HG03159 (cell line): ENCODE results near the gene KCNAB1.
"Not testable (repeated sequence)": the region's sequence is repeated elsewhere in the genome, so short reads cannot be mapped to it uniquely, and the experiment has no call there.

Source experiments
- ATAC-seq: cut with Tn5 transposase; IDR thresholded peaks from one replicate; pipeline ENCODE4 v1.9.1; 2021; ENCODE audit warnings: mild to moderate bottlenecking, moderate library complexity; ENCODE audit not compliant: unreplicated experiment

The KCNAB1 gene

DNA sequence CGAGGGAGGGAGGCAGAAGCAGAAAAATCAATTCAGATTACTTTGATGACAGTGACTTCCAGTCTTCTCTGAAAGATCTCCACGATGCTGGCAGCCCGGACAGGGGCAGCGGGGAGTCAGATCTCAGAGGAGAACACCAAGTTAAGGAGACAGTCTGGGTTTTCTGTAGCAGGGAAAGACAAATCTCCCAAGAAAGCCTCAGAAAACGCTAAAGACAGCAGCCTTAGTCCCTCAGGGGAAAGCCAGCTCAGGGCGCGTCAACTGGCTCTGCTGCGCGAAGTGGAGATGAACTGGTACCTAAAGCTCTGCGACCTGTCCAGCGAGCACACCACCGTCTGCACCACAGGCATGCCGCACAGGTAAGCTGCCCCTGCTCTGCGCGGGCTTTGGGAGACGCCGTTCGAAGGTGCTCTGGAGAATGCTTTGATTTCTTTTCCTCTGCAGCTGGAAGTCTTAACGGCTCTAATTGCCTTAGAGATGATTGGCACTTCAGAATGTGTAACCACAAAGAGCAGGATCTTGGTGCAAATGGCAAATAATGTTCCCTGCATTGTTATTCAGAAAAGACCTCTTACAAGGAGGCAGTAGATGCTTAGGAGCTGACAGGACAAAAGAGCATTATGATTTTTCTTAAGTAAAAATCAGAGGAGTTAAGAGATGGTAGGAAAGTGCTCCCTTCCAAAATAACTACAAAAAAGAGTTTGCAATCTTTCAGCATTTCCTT is at the start of gene KCNAB1:
Gene KCNAB1, plus strand, starts transcription at position 51 of the 724 bp plus-strand sequence.
- ATAC-seq: no peak

DNA sequence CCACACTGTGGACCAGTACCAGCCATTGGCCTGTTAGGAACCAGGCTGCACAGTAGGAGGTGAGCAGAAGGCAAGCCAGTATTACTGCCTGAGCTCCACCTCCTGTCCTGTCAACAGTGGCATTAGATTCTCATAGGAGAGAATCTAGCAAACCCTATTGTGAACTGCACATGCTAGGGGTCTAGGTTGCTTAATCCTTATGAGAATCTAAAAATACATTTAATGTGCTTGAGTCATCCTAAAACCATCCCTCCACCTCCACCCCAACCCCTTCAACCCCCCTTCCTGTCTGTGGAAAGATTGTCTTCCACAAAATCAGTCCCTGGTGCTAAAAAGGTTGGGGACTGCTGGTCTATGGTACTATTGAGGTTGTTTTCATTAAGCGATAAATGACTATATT is 49.3 kb upstream of the KCNAB1 start:
- ATAC-seq: no peak

- not testable (repeated sequence) for ATAC-seq
Observed at GRCh38 chr3:156072950-156073657, 47.3 kb upstream of the KCNAB1 start.

- no peak for ATAC-seq
Observed at GRCh38 chr3:156090126-156090525, 30.3 kb upstream of the KCNAB1 start.

- ATAC-seq: no peak
Observed at GRCh38 chr3:156093964-156094363, 26.4 kb upstream of the KCNAB1 start.

GRCh38 chr3:156094391-156094790 is 26.0 kb upstream of the KCNAB1 start:
- ATAC-seq: no peak

DNA sequence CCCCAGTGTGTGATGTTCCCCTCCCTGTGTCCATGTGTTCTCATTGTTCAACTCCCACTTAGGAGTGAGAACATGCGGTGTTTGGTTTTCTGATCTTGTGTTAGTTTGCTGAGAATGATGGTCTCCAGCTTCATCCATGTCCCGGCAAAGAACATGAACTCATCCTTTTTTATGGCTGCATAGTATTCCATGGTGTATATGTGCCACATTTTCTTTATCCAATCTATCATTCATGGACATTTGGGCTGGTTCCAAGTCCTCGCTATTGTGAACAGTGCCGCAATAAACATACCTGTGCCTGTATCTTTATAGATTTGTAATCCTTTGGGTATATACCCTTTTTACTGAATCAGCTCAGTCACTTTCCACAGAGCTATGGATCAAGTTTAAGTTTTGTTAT is 24.7 kb upstream of the KCNAB1 start:
- not testable (repeated sequence) for ATAC-seq

DNA sequence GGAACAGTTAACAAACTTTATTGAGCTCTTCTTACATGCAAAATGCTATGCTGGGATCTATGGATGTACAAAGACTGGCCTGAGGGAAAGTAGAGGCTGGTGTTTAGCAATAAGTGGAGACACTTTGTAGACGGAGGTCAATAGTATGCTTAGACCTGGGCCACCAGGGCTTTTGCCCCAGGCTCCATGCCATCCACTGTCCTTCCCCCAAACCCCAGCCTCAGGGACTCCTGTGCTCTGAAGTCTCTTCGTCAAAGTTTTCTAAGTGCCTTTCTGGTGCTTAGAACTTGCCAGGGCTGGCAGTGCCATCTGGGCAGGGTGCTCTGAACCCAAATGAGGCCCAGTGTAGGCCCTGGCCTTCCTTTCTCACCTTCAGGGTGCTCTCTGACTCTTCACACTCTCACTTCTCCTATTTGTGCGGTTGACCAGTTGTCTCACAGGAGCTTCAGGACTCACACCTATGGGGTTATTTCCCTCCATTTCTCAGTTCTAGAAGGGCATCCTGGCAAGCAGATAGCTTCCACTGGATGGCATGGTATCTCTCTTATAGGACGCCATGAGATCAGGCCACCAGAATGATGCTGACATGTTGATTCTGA is 21.8 kb upstream of the KCNAB1 start:
- peak; percentile 83 for ATAC-seq

DNA sequence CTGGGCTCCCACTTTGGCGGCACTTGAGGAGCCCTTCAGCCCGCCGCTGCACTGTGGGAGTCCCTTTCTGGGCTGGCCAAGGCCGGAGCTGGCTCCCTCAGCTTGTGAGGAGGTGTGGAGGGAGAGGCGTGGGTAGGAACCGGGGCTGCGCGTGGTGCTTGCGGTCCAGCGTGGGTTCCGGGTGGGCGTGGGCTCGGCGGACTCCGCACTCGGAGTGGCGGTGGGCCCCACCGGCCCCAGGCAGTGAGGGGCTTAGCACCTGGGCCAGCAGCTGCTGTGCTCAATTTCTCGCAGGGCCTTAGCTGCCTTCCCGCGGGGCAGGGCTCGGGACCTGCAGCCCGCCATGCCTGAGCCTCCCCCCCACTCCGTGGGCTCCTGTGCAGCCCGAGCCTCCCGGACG is 21.0 kb upstream of the KCNAB1 start:
- ATAC-seq: not testable (repeated sequence)

- ATAC-seq: not testable (repeated sequence)
Observed at GRCh38 chr3:156099984-156100383, 20.4 kb upstream of the KCNAB1 start.

DNA sequence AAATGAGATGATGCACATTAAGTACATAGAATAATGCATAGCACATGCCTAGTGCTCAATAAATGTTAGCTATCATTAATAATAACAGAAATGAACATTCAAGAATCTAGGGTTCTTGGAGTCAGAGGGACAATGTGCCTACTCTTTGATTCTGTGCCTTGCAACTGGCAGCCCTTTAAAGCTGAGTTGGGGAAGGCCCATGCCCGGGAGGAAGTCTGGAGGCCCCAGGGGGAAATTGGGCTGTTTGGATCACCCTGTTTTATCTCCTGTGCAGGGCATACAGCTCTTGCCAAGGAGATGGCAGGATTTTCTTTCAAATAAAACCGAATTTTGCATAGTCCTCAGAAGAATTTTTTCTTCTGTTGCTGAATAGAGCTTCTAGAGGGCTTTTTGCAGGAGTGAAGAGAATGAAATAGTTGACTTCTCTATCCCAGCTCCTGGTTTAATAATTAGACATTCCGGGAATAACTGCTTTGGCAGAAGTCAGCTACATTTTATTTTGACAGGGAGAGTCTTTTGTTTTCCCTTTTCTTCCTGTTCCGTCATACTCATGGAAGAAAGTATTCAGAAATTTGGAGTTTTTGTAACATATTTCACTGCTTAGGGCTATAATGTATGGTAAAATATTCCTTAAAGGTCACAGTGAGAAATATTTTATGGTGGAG is 18.0 kb upstream of the KCNAB1 start:
- ATAC-seq: no peak

- no peak for ATAC-seq
Observed at GRCh38 chr3:156106721-156107373, 13.5 kb upstream of the KCNAB1 start.

DNA sequence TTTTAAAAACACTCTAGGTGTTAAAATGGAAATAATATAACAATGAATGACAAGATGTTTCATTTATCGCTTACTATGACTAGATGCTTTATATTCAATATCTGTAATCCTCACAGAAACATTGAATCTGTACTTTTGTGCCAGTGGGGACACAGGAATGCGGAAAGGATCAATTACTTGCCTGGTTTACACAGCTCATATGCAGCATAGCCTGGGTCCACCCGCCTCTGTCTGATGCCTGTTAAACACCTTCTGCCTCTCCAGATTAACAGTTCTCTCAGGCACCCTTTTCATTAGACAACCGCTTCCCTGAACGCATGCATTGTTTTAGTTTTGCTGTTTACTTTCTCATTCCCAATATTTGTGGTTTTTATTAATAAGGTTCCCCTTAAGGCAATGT is 12.9 kb upstream of the KCNAB1 start:
- ATAC-seq: no peak

DNA sequence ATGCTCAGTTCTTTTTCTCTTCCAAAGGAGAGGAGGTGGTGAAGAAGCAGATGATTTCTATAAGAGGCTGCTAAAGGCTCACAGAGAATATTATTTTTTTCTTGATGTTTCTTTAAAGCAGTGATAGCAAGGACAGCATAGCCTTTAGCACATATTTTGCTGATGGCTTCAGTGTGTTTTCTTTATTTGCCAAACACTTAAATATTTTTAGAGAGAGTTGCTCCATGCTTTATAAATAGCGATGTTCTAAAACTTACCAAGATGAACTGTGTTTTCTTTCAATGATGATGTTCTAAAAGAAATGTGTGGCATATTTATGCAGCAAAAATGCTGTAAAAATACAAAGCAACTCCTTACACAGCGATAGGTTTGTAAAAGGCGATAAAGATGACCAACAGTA is 11.8 kb upstream of the KCNAB1 start:
- no peak for ATAC-seq

DNA sequence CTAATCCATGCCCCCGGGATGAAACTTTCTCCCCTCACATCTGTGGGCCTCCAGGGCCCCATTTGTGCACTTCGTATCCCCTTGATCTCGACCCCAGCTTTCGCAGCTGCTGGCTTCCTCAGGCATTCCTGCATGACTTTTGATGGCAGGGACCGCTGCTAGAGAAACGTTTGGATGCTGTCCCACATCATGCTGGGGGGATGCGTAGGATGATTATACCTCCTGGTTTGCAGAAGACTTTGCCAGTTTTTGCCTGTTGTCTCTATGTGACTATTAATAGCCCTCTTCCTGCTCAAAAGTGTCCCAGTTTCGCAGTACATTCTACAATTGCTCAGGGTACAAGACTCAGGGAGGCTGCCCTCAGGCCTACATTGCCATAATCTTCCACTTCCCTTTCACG is 10.4 kb upstream of the KCNAB1 start:
- no peak for ATAC-seq

DNA sequence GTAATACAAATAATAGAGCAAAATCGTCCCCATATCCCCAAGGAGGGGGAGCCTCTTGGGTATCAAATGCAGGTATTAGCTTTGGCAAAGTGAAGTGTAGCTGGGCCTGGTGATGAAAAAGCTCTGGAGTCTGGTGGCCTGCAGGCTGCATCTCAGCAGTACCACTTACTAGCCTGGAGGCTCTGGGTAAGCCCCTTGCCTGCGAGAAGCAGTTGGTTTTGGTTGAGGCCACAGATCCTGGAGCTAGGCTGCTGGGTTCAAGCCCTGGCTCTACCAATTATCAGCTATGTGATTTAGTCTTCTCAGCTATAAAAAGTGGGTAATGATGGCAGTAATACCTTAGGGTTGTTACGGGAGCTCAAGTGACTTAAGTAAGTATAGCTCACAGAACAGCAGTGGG is 6.1 kb downstream of the KCNAB1 start:
- ATAC-seq: no peak

DNA sequence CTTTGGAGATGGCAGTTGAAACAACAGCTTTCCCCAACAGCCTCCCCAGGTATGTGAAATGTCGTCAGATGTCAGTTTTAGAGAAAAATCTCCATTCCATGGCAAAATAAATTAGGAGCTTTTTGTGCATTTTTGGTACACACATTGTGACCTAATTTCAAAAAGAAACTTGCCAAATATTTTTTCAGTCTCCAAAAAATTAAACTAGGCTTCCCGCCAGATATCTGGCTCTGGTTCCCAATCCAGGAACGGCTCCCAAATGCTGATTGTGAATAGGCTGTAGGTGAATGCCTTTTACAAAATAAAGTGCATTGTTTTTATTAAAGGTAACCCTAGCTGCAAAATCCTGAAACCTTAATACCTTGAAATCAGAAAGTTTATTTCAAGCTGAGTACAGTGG is 10.9 kb downstream of the KCNAB1 start:
- no peak for ATAC-seq

GRCh38 chr3:156131799-156132198 is 11.4 kb downstream of the KCNAB1 start:
- ATAC-seq: no peak

GRCh38 chr3:156132313-156132712 is 11.9 kb downstream of the KCNAB1 start:
- no peak for ATAC-seq

- ATAC-seq: no peak
Observed at GRCh38 chr3:156133076-156133475, 12.7 kb downstream of the KCNAB1 start.
